Measurements from ENCODE around the gene RASA2.
"Not testable (repeated sequence)": the region's sequence is repeated elsewhere in the genome, so short reads cannot be mapped to it uniquely, and the experiment has no call there.

RASA2 gene

DNA sequence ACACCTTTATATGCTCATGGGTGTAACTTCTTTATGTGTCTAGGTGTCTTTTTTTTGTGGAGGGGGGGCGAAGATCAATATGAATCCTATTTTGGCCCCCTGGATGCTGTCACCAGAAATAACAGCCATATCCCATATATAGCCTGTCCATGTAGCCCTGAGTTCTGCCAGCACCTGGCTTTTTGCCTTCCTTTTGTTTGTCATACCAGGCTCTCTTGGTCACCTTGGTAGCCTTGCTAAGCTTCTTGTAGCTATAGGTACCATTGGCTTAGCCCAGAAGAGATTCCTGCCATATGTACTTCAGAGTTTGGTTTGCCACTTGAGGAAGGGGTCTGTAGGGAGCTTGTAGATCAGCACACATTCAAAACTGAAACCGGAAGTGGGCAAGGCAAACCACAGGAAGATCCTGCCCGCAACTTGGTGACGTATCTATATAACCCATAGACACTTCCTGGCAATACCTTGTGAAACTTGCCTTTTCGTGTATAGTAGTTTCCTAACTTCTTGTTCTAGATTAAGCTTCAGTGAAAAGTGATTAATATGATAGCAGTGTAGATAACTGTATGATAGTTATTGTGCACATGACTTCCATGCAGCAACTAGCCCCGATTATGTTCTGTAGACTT is 11.9 kb downstream of the RASA2 start:
- DNase-seq (ENCODE audit: low read depth) = peak; percentile 82

DNA sequence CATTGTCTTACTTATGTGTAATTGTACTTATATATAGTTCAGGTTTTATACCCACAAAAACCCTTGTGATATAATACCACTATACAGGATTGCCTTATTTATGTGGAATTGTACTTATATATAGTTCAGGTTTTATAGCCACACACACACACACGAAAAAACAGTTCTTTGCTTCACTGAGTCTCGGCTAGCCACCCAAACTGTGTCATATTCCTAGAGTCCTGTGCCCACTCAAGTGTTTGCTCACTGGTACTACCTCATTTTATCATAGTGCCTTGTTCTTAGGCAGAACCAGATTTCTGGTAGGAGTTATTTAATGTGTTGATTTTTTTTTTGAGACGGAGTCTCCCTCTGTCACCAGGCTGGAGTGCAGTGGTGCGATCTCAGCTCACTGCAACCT is 12.5 kb downstream of the RASA2 start:
- no peak for DNase-seq (ENCODE audit: low read depth)

GRCh38 chr3:141499965-141500364 is 13.1 kb downstream of the RASA2 start:
- no peak for DNase-seq (ENCODE audit: low read depth)

DNA sequence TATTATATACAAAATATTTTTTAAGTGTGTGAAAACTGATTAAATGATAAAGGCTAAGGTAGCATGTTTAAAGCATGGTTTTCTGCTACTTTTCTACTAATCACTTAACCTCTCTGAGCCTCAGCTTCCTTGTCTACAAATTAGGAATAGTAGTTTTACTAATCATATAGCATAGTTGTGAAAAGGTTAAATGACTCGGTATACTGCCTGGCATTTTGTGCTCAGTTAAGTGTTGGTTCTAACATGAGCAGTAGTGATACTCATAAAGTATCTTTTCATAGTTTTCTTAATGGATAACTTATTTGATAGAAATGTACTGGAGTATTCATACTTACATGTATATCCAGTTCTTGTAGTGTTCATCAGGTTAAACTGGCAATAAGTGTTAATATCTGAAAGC is 13.6 kb downstream of the RASA2 start:
- DNase-seq (ENCODE audit: low read depth) = no peak

GRCh38 chr3:141505166-141505565 is 18.3 kb downstream of the RASA2 start:
- DNase-seq (ENCODE audit: low read depth) = no peak

DNA sequence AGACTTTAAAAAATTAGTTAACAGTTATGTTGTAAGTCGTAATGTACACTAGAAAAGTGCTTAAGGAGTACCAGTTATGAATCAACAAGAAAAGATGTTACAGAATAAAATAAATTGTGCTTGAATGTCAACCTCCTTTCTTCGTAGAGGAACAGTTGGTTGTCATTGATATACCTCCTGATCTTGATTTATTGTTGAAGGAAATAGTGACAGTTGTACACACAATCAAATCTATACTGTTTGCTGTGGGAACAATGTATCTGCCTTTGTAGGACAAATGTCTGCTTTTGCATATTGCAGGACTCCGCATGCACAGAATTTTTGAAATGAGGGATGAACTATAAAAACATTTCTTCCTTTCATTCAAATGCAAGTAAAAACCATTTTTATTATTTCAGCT is 19.2 kb downstream of the RASA2 start:
- DNase-seq (ENCODE audit: low read depth) = no peak

DNA sequence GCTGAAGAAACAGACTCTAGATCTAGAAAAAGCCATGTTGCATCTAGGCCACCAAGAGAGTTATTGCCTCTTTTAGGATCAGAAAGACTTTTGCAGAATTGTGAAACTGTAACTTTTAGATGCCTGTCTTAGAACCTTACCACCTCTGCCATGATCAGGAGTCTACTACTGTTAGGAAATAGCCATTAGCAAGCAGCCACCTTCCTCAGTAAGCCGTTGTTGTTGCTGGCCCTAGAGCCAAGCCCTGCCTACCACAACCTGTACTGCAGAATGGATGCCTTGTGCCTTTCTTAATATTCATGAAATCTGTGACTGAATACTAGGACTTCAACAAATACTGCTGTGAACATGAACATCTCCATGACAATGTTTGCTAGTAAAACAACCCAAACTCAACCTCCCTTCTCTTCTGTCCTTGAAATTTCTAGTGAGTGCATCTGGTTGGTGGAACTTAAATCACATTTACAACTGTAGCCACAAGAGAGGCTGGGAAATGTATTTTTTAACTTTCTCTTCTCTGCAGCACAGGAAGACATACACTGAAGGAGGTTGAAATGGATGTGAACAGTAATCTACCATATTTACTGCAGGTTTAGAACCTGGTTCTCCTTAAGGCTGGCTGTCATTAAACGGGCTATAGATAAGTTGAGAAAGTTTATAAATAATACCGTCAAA is 20.7 kb downstream of the RASA2 start:
- no peak for DNase-seq (ENCODE audit: low read depth)

- no peak for DNase-seq (ENCODE audit: low read depth)
These were observed 21.2 kb downstream of the RASA2 start for GRCh38 chr3:141508067-141508436.

GRCh38 chr3:141511361-141511760 is 24.5 kb downstream of the RASA2 start:
- no peak for DNase-seq (ENCODE audit: low read depth)

- no peak for DNase-seq (ENCODE audit: low read depth)
These were observed 27.6 kb downstream of the RASA2 start for GRCh38 chr3:141514382-141514781.

GRCh38 chr3:141519587-141519986 is 32.8 kb downstream of the RASA2 start:
- no peak for DNase-seq (ENCODE audit: low read depth)

GRCh38 chr3:141521781-141522180 is 35.0 kb downstream of the RASA2 start:
- DNase-seq (ENCODE audit: low read depth) = no peak

DNA sequence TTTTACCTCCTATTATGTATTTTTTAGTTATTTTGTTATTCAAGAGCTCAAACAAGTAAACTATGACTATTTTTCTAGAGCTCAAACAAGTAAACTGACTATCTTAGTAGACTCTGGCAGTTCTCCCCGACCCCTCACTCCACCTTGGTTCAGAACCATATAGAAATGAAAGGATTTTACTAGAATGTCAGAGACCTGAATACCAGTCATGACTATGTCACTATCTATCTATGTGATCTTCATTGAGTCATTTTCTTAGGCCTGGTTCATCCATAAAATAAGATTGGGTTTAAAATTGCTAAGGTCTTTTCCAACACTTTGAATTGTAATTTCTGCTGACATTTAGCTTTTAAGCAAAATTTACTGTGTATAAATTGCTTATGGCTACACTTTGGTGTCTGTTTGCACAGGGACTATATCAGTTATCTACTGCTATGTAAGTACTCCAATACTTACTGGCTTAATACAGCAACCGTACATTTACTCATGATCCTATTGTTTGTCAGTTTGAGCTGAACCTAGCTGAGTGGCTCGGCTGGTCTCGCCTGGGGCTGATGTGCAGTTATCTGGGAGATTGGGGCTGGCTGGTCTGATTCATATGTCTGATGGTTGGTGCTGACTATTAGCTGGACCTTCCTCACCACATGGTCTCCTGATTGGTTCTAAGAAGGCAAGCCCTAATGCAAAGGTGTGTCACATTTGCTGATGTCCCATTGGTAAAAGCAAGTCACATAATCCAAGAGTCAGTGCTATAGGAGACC is 37.0 kb downstream of the RASA2 start:
- no peak for DNase-seq (ENCODE audit: low read depth)

GRCh38 chr3:141524988-141525387 is 38.2 kb downstream of the RASA2 start:
- no peak for DNase-seq (ENCODE audit: low read depth)

GRCh38 chr3:141525814-141526213 is 39.0 kb downstream of the RASA2 start:
- no peak for DNase-seq (ENCODE audit: low read depth)

DNA sequence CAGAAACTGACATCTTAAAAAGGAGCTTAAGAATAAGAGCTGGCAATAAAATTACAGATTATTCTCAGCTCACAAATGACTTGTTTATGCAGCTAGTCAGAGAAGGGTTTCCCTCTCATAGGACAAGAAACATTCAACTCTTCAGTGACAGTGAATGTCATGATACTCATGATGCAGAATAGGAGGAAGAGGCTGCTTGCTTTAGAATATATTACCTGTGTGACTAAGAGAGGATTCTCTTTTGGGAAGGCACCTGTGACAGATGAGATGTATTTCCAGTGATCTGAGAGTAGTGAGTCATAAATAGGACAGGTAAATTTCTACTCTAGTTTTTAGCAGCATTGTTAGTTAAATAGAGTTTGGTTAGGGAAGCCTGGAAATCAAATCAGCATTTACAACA is 39.9 kb downstream of the RASA2 start:
- no peak for DNase-seq (ENCODE audit: low read depth)

DNA sequence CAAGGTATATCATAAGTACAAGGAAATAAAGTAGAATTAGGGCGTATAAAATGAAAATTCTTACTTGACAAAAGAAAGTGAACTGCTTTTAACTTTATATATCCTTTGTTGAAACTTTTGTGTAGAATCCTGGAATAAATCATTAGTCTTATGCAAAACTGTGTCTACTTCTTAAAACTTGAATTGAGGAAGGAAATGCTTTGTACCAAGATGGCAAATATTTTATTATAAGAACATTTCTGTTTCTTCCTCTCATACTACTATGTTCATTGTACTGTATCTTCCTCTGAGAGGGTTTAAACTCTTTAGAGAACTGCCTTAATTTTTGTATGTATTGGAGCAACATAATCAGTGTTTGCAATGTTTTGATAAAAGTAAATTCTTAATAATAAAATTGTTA is 42.0 kb downstream of the RASA2 start:
- no peak for DNase-seq (ENCODE audit: low read depth)

DNA sequence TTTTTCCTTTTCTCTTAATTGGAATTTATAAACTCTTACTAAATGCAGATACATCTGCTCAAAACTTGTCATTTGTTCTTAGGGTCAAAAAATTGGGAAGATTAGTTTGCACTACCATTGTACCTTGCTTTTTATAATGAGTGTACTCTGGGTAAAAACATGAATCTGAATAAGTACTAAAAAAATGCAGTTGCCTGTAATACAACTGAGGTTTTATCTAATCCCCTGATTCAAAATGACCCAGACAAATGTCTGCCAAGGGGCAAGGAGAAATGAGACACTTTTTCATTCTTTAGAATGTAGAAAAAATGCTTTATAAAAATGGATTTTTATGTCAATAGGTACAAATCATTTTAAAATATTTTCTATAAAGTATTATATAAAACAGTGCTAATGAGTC is 42.4 kb downstream of the RASA2 start:
- no peak for DNase-seq (ENCODE audit: low read depth)

DNA sequence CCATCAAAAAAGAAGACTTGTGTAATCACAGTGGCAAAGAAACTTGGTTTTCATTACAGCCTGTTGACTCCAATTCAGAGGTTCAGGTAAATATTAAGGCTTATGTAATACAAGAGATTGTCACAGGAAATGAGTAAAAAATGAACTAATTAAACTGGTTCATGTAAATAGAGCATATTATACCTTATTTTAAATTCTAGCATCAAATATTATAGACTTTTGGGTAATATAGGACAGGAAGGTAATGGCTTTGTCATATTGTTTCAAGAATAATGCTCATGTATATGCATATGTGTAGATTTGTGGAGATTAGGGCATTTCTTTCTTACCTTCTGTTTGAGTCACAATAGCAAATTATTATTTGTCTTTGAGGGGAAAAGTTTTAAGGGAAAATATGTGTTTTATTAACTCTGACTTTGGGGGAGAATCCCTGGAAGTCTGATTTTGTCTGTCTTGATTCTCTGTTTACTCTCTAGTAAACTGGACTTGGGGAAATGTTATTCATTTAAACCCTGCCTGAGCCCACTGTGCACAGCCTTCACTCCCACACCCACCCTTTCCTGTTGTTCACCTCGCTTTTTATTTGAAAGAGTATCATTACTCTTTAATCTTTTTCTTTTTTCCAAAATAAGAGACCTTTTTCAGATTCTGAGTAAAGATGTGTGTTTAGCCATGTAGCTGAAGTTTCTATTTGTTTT is 43.0 kb downstream of the RASA2 start:
- DNase-seq (ENCODE audit: low read depth) = no peak

DNA sequence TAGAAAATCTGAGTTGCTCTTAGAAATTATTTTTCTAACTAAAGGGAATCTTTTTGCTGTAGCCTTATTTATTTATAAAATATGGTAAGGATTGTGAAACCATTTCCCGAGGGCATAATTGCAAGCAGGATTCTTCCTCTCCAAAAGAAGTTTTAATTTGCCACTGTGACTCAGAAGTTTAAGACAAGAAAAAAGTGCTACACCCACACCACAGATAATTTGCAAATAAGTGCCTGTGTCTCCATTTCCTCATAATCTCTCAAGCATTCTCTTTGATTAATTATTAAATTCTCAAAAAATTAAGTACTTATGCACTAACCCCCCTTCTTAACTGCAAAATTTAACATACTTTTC is 43.6 kb downstream of the RASA2 start:
- no peak for DNase-seq (ENCODE audit: low read depth)

- no peak for DNase-seq (ENCODE audit: low read depth)
These were observed 45.8 kb downstream of the RASA2 start for GRCh38 chr3:141532609-141533008.

DNA sequence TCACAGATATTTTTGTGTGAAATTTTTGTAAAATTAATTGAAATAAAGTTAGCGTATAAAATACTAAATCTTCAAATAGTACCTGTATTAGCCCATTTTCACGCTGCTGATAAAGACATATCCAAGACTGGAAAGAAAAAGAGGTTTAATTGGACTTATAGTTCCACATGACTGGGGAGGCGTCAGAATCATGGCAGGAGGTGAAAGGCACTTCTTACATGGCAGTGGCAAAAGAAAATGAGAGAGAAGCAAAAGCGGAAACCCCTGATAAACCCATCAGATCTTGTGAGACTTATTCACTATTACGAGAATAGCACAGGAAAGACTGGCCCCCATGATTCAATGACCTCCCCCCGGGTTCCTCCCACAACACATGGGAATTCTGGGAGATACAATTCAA is 49.2 kb downstream of the RASA2 start:
- DNase-seq (ENCODE audit: low read depth) = not testable (repeated sequence)

GRCh38 chr3:141537856-141538255 is 51.0 kb downstream of the RASA2 start:
- no peak for DNase-seq (ENCODE audit: low read depth)
